HG03159 (cell line): ENCODE results near the gene MKLN1.

Experiments used
- ATAC-seq: cut with Tn5 transposase; IDR thresholded peaks from one replicate; pipeline ENCODE4 v1.9.1; 2021; ENCODE audit warnings: mild to moderate bottlenecking, moderate library complexity; ENCODE audit not compliant: unreplicated experiment

The MKLN1 gene

GRCh38 chr7:131346885-131347592, 19.4 kb downstream of the MKLN1 start:
- ATAC-seq: no peak

DNA sequence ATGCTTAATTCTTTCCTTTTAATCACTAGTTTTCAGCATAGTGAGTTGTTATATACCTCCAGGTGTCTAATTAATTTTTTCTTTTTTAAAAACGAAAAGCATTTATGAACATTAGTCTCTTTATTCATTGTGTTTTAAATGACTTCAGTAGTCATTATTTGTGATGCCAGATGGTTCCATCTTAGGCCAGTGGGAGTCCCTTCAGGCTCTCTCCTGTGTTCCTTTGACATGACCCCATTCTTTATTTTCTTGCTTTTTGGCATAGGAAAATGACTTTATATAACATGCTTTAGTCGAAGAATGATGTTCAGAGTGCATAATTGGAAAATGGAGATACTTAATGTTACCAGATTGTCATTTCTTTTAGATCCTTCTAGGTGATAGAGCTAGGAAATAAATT, 24.4 kb downstream of the MKLN1 start:
- no peak for ATAC-seq

- no peak for ATAC-seq
These were observed 26.7 kb downstream of the MKLN1 start for GRCh38 chr7:131354390-131354789.

GRCh38 chr7:131355917-131356777, 28.5 kb downstream of the MKLN1 start:
- no peak for ATAC-seq

GRCh38 chr7:131357282-131357880, 29.7 kb downstream of the MKLN1 start:
- ATAC-seq: no peak

DNA sequence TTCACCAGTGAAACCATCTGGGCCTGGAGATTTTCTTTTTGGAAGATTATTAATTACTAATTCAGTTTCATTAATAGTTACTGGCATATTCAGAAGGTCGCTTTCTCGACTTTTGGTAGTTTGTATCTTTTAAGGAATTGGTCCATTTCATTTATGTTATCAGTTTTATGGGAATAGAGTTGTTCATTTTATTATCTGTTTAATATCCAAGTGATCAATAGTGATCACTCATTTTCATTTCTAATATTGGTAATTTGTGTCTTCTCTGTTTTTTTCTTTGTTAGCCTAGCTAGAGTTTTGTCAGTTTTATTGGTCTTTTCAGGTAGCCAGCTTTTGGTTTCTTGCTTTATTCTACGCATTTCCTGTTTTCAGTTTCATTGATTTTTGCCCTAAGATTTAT, 31.0 kb downstream of the MKLN1 start:
- no peak for ATAC-seq

DNA sequence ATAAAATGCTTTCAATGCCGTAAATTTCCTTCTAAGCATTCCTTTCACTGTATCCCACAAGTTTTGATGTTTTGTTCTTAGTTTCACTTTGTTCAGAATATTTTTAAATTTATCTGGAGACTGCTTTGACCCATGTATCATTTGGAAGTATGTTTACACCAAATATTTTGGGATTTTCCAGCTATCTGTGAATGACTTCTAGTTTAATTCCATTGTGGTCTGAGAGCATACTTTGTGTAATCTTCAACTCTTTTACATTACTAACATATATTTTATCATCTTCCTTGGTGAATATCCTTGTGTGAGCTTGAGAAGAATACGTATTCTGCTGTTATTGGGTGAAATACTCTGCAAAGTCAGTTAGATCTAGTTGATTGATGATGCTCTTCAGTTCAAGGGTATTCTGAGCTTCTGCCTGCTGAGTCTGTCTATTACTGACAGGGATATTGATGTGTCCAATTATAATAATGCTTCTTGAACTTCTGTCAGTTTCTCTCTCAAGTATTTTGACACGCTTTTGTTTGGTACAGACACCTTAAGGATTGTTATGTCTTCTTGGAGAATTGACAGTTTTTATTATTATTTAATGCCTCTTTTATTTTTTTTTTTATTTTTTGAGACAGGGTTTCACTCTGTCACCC, 31.6 kb downstream of the MKLN1 start:
- no peak for ATAC-seq

DNA sequence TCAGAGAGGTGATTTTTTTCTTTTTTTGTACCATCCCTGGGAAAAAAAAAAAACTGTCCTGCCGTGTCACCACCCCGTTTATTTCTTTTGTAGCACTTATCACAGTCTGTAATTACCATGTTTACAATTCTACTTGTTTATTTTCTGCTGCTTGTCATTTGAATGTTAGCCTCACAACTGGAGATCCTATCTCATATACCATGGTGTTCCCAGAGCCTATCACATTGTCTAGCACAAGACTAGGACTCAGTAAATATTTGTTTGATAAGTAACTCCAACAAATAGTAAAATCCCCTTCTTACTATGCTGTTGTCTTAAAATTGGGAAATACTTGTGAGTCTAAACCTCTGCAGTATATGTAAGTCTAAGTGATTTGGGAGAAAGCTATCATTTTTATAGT, 36.0 kb downstream of the MKLN1 start:
- ATAC-seq: no peak

- no peak for ATAC-seq
These were observed 37.2 kb downstream of the MKLN1 start for GRCh38 chr7:131364767-131365344.

- no peak for ATAC-seq
These were observed 38.2 kb downstream of the MKLN1 start for GRCh38 chr7:131365838-131366237.

DNA sequence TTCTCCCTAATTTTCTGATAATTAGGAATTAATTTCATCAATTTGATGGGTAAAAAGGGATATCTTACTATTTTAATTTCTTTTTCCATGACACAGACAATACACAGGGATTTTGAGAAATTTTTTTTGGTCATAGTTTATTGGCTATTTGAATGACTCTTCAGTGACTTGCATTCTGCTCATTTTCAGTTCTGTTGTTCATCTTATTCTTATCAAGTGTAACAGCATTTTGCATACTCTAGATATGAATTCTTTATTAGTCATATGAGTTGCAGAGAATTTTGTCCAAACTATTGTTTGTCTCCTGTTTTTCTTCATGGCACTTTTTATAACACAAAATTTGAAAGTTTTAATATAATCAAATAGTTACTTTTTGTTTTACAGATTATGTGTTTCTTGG, 41.7 kb downstream of the MKLN1 start:
- no peak for ATAC-seq

DNA sequence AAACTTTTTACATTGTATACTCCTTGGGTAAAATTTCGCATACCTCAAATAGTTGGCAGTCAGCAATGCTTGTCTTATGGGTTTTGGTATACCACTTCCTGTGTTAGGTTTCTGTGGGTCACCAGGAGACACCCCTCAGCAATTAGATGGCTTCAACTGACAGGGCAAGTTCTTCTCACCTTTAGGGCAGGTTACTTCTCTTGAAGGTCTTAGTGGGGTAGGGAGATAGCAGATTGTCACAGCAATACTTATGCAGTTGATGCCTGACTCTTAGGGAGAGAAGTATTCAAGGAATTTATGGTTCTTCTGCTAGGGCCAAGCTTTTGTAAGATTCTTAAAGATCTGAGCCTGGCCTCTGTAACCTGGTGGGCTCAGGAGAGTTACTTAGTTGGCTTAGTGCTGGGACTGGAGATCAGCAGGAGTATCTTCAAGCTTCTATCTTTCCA, 42.9 kb downstream of the MKLN1 start:
- peak; percentile 71 for ATAC-seq

DNA sequence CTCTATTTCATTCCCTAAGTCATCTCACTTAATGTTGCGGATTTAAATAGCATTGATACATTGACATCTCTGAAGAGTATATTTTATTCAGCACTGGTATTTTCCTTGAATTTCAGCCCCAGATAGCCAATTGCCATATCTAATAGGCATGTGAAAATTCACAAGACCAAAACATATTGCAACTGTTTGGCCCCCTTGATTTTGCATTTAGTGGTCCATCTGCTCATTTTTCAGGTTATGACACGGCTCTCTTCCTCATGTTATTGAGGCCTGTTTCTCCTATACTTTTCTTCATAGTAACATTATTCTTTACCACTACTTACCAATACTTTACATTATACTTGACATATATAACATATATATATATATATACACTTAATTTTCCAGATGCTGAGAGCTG, 43.7 kb downstream of the MKLN1 start:
- no peak for ATAC-seq

DNA sequence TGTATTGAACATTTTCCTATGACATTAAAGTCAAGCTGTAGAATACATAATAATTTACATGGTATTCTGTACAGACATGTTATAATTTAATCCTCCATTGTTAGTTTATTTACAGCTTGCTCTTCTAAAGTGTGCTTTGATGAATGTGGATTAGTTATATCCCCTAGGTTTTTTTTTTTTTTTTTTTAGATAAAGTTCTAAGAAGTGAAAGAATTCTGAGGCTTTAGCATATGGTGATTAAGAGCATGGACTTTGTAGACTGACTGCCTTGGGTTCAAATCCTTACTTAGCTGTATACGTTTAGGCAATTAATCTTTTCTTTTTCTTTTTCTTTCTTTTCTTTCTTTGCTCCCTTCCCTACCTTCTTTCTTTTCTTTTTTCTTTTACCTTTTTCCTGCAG, 44.9 kb downstream of the MKLN1 start:
- no peak for ATAC-seq

DNA sequence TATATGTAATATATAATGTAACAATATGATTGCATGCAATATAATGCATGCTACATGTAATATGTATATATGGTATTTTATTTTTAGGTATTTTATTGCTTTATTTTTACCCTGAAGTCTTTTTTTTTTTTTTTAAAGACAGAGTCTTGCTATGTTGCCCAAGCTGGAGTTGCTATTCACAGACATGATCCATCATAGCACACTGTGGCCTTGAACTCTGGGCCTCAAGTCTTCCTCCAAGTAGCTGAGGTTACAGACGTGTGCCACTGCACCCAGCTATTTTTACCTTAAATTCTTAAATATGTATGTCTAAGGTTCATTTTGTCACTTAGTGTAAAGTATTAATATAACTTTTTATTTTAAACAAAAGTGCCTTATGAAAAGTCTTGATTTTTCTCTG, 47.1 kb downstream of the MKLN1 start:
- no peak for ATAC-seq

GRCh38 chr7:131381069-131381838, 53.6 kb downstream of the MKLN1 start:
- no peak for ATAC-seq

- ATAC-seq: no peak
These were observed 56.0 kb downstream of the MKLN1 start for GRCh38 chr7:131383417-131384285.

DNA sequence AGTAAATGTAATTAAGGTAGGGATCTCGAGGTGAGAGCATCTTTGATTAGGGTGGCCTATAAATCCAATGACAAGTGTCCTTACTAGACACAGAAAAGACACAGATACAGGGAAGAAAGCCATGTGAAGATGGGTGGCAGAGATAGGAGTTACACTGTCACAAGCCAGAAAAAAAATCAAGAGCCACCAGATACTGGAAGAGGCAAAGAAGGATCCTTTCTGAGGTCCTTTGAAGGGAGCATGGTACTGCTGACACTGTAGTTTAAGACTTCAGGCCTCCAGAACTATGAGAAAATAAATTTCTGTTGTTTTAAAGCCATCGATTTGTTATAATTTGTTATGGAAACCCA, 56.6 kb downstream of the MKLN1 start:
- no peak for ATAC-seq

- no peak for ATAC-seq
These were observed 57.4 kb downstream of the MKLN1 start for GRCh38 chr7:131385039-131385605.
